Astrocyte (in vitro differentiated cells and primary cell): ENCODE data around the gene PLEKHA5. TPM values are rescaled to one million over a fixed set of nuclear protein-coding genes. Genes with fewer than 3 reads are reported as not detected.
"Not testable (repeated sequence)": the region's sequence is repeated elsewhere in the genome, so short reads cannot be mapped to it uniquely, and the experiment has no call there.

ENCODE experiments used
- DNase-seq: peaks from one replicate; pipeline ENCODE4 v3.0.0-alpha.2; 2010; ENCODE audit warnings: low read depth
- FAIRE-seq: peaks from 2 replicates; lab custom pipeline; 2011; peaks lifted over from hg19 to GRCh38; lab: Jason Lieb, UNC
- H2AFZ ChIP-seq: 2 replicates; pipeline ENCODE4 v1.6.0; 2012; ENCODE audit warnings: low read depth, low read length, inconsistent platforms
- H3K27ac ChIP-seq: 2 replicates; pipeline ENCODE4 v1.5.1; 2011; ENCODE audit warnings: low read depth, low read length, inconsistent platforms
- H3K27me3 ChIP-seq: 2 replicates; pipeline ENCODE4 v1.6.0; 2011; ENCODE audit warnings: low read length, inconsistent platforms; ENCODE audit not compliant: insufficient read depth
- H3K36me3 ChIP-seq: 2 replicates; pipeline ENCODE4 v1.5.1; 2011; ENCODE audit warnings: low read length, inconsistent platforms; ENCODE audit not compliant: insufficient read depth
- H3K4me1 ChIP-seq: 2 replicates; pipeline ENCODE4 v1.5.1; 2011; ENCODE audit warnings: low read length, inconsistent platforms; ENCODE audit not compliant: insufficient read depth
- H3K4me2 ChIP-seq: 2 replicates; pipeline ENCODE4 v1.6.0; 2012; ENCODE audit warnings: low read length, inconsistent platforms
- H3K4me3 ChIP-seq: 2 replicates; pipeline ENCODE4 v1.5.1; 2011; ENCODE audit warnings: low read depth, mild to moderate bottlenecking, low read length, inconsistent platforms; ENCODE audit not compliant: insufficient read depth
- H3K79me2 ChIP-seq: 2 replicates; pipeline ENCODE4 v1.6.0; 2012; ENCODE audit warnings: mild to moderate bottlenecking, low read length, inconsistent platforms; ENCODE audit not compliant: insufficient read depth
- H3K9ac ChIP-seq: 2 replicates; pipeline ENCODE4 v1.6.0; 2012; ENCODE audit warnings: mild to moderate bottlenecking, low read length, inconsistent platforms
- H3K9me3 ChIP-seq: 2 replicates; pipeline ENCODE4 v1.5.1; 2012; ENCODE audit warnings: low read depth, mild to moderate bottlenecking, low read length, inconsistent platforms; ENCODE audit not compliant: insufficient read depth
- H4K20me1 ChIP-seq: 2 replicates; pipeline ENCODE4 v1.6.0; 2012; ENCODE audit warnings: low read length, inconsistent platforms; ENCODE audit not compliant: insufficient read depth
- H3K27ac Mint-ChIP-seq: one replicate; pipeline ENCODE4 v1.8.0; 2021; ENCODE audit warnings: mild to moderate bottlenecking, mixed read lengths; ENCODE audit not compliant: unreplicated experiment
- H3K27me3 Mint-ChIP-seq: one replicate; pipeline ENCODE4 v1.8.0; 2021; ENCODE audit warnings: low read depth, mixed read lengths; ENCODE audit not compliant: unreplicated experiment
- H3K36me3 Mint-ChIP-seq: one replicate; pipeline ENCODE4 v1.8.0; 2021; ENCODE audit warnings: low read depth, mixed read lengths; ENCODE audit not compliant: unreplicated experiment
- H3K4me1 Mint-ChIP-seq: one replicate; pipeline ENCODE4 v1.8.0; 2021; ENCODE audit warnings: low read depth, mixed read lengths; ENCODE audit not compliant: unreplicated experiment
- H3K4me3 Mint-ChIP-seq: one replicate; pipeline ENCODE4 v1.8.0; 2021; ENCODE audit warnings: mild to moderate bottlenecking, moderate library complexity, mixed read lengths; ENCODE audit not compliant: unreplicated experiment
- H3K9me3 Mint-ChIP-seq: one replicate; pipeline ENCODE4 v1.8.0; 2021; ENCODE audit warnings: mild to moderate bottlenecking, mixed read lengths; ENCODE audit not compliant: unreplicated experiment
- CTCF ChIP-seq: IDR thresholded peaks from 2 replicates; pipeline ENCODE4 v1.5.1; 2011; ENCODE audit warnings: low read depth, mild to moderate bottlenecking, inconsistent platforms, low read length, moderate library complexity; ENCODE audit not compliant: insufficient read depth
- EZH2 ChIP-seq: IDR thresholded peaks from 2 replicates; pipeline ENCODE4 v1.6.1; 2012; ENCODE audit warnings: mild to moderate bottlenecking, low read length, inconsistent platforms; ENCODE audit not compliant: insufficient read depth
- total RNA-seq: library from RNA; stranded (reverse); gene quantifications from 2 replicates; pipeline ENCODE4 v1.2.1, GENCODE V29; 2021

Gene PLEKHA5
- total RNA-seq, 1 donor from 2014 or later: 38.9 TPM

- Histone ChIP-seq H2AFZ (no peak overlapping the region), H3K9me3 (no peaks in the 10 kb centered on the region), H3K4me3 (no peak overlapping the region), H3K27ac (no peak overlapping the region), H3K36me3 (peaks cover 3% of the 10 kb centered on the region), H3K27me3 (no peaks in the 10 kb centered on the region), H3K4me2 (no peak overlapping the region), H4K20me1 (no peaks in the 10 kb centered on the region), H3K79me2 (no peaks in the 10 kb centered on the region), H3K4me1 (peaks cover 7% of the 10 kb centered on the region), H3K9ac (no peak overlapping the region)
- H3K9me3 Mint-ChIP-seq: no peaks in the 10 kb centered on the region
- peaks cover 15% of the 10 kb centered on the region for H3K4me1 Mint-ChIP-seq
- no peak for TF ChIP-seq EZH2
- TF ChIP-seq CTCF: no peak
- DNase-seq (no peak), FAIRE-seq (no peak)
- peaks cover 16% of the 10 kb centered on the region for H3K36me3 Mint-ChIP-seq
- H3K27ac Mint-ChIP-seq: no peak overlapping the region
- no peak overlapping the region for H3K4me3 Mint-ChIP-seq
- H3K27me3 Mint-ChIP-seq: no peaks in the 10 kb centered on the region
Measured at GRCh38 chr12:19302100-19302640, 172.6 kb downstream of the PLEKHA5 start.

- Histone ChIP-seq H3K79me2 (no peaks in the 10 kb centered on the region), H3K27me3 (no peaks in the 10 kb centered on the region), H3K27ac (no peak overlapping the region), H4K20me1 (no peaks in the 10 kb centered on the region), H2AFZ (no peak overlapping the region), H3K4me3 (no peak overlapping the region), H3K4me2 (no peak overlapping the region), H3K9me3 (no peaks in the 10 kb centered on the region), H3K4me1 (peaks cover 7% of the 10 kb centered on the region), H3K36me3 (peaks cover 3% of the 10 kb centered on the region), H3K9ac (no peak overlapping the region)
- Mint-ChIP-seq H3K9me3 (no peaks in the 10 kb centered on the region), H3K36me3 (peaks cover 21% of the 10 kb centered on the region), H3K4me1 (peaks cover 22% of the 10 kb centered on the region), H3K27ac (no peak overlapping the region), H3K27me3 (no peaks in the 10 kb centered on the region), H3K4me3 (no peak overlapping the region)
- TF ChIP-seq CTCF (no peak), EZH2 (no peak)
- DNase-seq: no peak
- FAIRE-seq: no peak
Measured at GRCh38 chr12:19303496-19303895, 174.0 kb downstream of the PLEKHA5 start.

- Histone ChIP-seq H4K20me1 (no peaks in the 10 kb centered on the region), H3K27me3 (no peaks in the 10 kb centered on the region), H3K9ac (no peak overlapping the region), H3K9me3 (no peaks in the 10 kb centered on the region), H2AFZ (no peak overlapping the region), H3K36me3 (peaks cover 3% of the 10 kb centered on the region), H3K4me2 (no peak overlapping the region), H3K4me3 (no peak overlapping the region), H3K27ac (no peak overlapping the region), H3K79me2 (no peaks in the 10 kb centered on the region), H3K4me1 (peaks cover 7% of the 10 kb centered on the region)
- Mint-ChIP-seq H3K4me1 (peaks cover 18% of the 10 kb centered on the region), H3K9me3 (no peaks in the 10 kb centered on the region), H3K36me3 (peaks cover 23% of the 10 kb centered on the region), H3K4me3 (no peak overlapping the region), H3K27me3 (no peaks in the 10 kb centered on the region), H3K27ac (no peak overlapping the region)
- DNase-seq: no peak
- TF ChIP-seq CTCF: no peak
- no peak for TF ChIP-seq EZH2
- no peak for FAIRE-seq
Measured at GRCh38 chr12:19304149-19304750, 174.7 kb downstream of the PLEKHA5 start.

- Mint-ChIP-seq H3K36me3 (peaks cover 23% of the 10 kb centered on the region), H3K4me1 (peaks cover 11% of the 10 kb centered on the region)
- H3K9me3 Mint-ChIP-seq, H3K27me3 Mint-ChIP-seq, H3K4me1 ChIP-seq, H4K20me1 ChIP-seq, H3K9me3 ChIP-seq, H3K9ac ChIP-seq, H3K27ac Mint-ChIP-seq, H3K27ac ChIP-seq, DNase-seq, H3K4me3 ChIP-seq, H3K79me2 ChIP-seq, H3K4me3 Mint-ChIP-seq, H2AFZ ChIP-seq, H3K36me3 ChIP-seq, H3K4me2 ChIP-seq, FAIRE-seq, H3K27me3 ChIP-seq: not testable (repeated sequence)
Measured at GRCh38 chr12:19305621-19306020, 176.1 kb downstream of the PLEKHA5 start.
